ENCODE data around the gene MRPL27. TPM values are rescaled to one million over a fixed set of nuclear protein-coding genes. Genes with fewer than 3 reads are reported as not detected.
A peak's percentile ranks its signal among the peaks of the same experiment; 100 is the strongest.

The MRPL27 gene
- total and polyA plus RNA-seq, 3 experiments from 2014 or later = 49.2 to 88.8 (median 87.2) TPM

DNA sequence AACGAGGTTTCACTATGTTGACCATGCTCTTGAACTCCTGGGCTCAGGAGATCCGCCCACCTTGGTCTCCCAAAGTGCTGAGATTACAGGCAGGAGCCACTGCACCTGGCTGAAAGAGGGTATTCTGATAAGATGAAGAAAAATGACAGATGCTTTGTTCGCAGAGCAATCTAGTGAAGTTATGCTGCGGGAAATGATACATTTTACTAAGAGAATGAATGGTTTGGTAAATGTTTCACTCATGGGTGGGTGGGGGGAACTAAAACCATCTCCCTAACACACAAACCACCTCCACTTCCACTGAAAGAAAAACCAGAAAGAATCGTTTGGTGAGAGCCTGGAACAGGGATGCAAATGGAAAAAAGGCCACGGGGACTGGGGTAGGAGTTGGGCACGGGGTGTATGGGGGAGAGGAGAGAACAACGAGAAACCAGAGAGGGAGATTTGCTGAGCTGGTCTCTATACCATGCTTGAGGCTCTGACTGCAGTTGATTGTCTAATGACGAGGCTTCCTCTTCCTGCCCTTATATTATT lies 46.1 kb downstream of the MRPL27 start:
- no peaks in the 10 kb centered on the region for H3K9me3 Mint-ChIP-seq
- Histone ChIP-seq H3K27ac (ENCODE audit: low read depth, low read length) (no peak overlapping the region), H3K4me3 (ENCODE audit: low read length) (no peak overlapping the region), H3K36me3 (ENCODE audit: insufficient read depth, low read length) (no peaks in the 10 kb centered on the region), H3K27me3 (ENCODE audit: insufficient read depth, low read length, poor library complexity, severe bottlenecking) (no peaks in the 10 kb centered on the region), H3K9me3 (ENCODE audit: low read length) (no peaks in the 10 kb centered on the region), H3K4me1 (ENCODE audit: insufficient read depth, low read length) (no peaks in the 10 kb centered on the region)
- ChIA-PET POLR2A (no interaction called here), CTCF (no interaction called here)
- H3K27ac Mint-ChIP-seq = peak overlapping the region in 1 of 8 donors; percentile 46
- H3K4me3 Mint-ChIP-seq = peak overlapping the region in 1 of 7 donors; percentile 36
- peaks cover 0 to 5% of the 10 kb centered on the region in 2 donors for H3K27me3 Mint-ChIP-seq
- DNase-seq = no peak
- H3K36me3 Mint-ChIP-seq = no peaks in the 10 kb centered on the region
- H3K4me1 Mint-ChIP-seq = no peaks in the 10 kb centered on the region

DNA sequence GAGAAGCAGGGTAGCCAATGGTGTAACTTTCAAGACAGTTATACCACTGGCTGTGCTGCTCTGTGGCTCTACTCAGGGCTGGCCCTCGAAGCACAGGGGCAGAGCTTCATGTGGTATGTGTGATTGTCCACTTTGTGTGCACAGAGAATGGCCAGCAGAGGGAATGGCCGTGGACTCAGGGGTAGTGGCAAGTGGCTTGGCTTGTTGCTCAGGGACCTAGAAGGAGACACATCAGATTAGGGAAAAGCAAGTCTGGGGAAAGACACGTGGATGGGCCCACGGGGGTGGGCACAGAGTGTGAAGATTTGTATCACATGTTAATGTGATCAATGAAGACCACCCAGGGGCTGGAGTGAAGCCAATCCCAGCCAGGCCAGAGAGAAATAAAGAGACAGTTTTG lies 47.1 kb downstream of the MRPL27 start:
- Mint-ChIP-seq H3K27ac (no peak overlapping the region), H3K36me3 (no peaks in the 10 kb centered on the region), H3K27me3 (peaks cover 0 to 5% of the 10 kb centered on the region in 2 donors), H3K9me3 (no peaks in the 10 kb centered on the region), H3K4me3 (no peak overlapping the region), H3K4me1 (no peaks in the 10 kb centered on the region)
- no peaks in the 10 kb centered on the region for H3K9me3 ChIP-seq (ENCODE audit: low read length)
- ChIA-PET POLR2A (no interaction called here), CTCF (no interaction called here)
- no peaks in the 10 kb centered on the region for H3K36me3 ChIP-seq (ENCODE audit: insufficient read depth, low read length)
- H3K4me3 ChIP-seq (ENCODE audit: low read length) = no peak overlapping the region
- H3K4me1 ChIP-seq (ENCODE audit: insufficient read depth, low read length) = no peaks in the 10 kb centered on the region
- H3K27ac ChIP-seq (ENCODE audit: low read depth, low read length) = no peak overlapping the region
- no peak for DNase-seq
- no peaks in the 10 kb centered on the region for H3K27me3 ChIP-seq (ENCODE audit: insufficient read depth, low read length, poor library complexity, severe bottlenecking)

DNA sequence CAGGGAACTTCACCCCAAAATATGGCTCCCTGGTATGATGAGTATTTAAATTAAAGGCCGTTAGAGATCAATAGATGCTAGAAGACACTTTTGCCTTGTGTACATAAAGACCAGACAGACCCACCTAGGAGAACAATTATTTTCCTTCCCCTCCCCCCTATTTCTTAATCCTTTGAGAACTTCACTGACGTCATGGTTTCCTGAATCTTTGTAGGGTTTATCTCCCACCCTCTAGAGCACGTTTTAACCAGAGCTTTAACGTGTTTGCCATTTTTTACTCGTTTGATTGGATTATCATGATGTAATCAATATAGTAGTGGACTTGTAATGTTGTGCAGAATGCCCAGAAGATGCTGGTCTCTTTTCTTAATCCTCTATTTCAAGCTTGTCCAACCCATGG lies 49.9 kb downstream of the MRPL27 start:
- H3K27me3 Mint-ChIP-seq = peaks cover 0 to 2% of the 10 kb centered on the region in 2 donors
- CTCF ChIA-PET = no interaction called here
- no peaks in the 10 kb centered on the region for H3K9me3 ChIP-seq (ENCODE audit: low read length)
- POLR2A ChIA-PET = no interaction called here
- H3K27me3 ChIP-seq (ENCODE audit: insufficient read depth, low read length, poor library complexity, severe bottlenecking) = no peaks in the 10 kb centered on the region
- H3K4me3 Mint-ChIP-seq = no peak overlapping the region
- H3K4me3 ChIP-seq (ENCODE audit: low read length) = no peak overlapping the region
- no peaks in the 10 kb centered on the region for H3K4me1 ChIP-seq (ENCODE audit: insufficient read depth, low read length)
- peak overlapping the region in 1 of 8 donors; percentile 27 for H3K27ac Mint-ChIP-seq
- DNase-seq = no peak
- no peaks in the 10 kb centered on the region for H3K4me1 Mint-ChIP-seq
- H3K36me3 Mint-ChIP-seq = no peaks in the 10 kb centered on the region
- H3K36me3 ChIP-seq (ENCODE audit: insufficient read depth, low read length) = no peaks in the 10 kb centered on the region
- no peak overlapping the region for H3K27ac ChIP-seq (ENCODE audit: low read depth, low read length)
- no peaks in the 10 kb centered on the region for H3K9me3 Mint-ChIP-seq

DNA sequence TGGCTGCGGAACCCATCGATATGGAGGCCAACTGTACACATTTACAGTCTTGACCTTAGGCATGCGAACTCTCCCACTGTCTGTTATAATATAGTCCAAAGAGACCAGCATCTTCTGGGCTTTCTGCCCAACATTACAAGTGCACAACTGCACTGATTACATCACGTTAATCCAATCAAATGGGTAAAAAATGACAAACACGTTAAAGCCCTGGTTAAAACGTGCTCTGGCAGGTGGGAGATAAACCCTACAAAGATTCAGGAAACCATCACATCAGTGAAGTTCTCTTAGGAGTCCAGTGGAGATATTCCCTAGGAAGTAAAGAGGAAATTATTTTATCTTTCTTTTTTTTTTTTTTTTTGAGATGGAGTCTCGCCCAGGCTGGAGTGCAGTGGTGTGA lies 50.7 kb downstream of the MRPL27 start:
- no peak overlapping the region for H3K4me3 Mint-ChIP-seq
- H3K9me3 Mint-ChIP-seq = no peaks in the 10 kb centered on the region
- DNase-seq = no peak
- Histone ChIP-seq H3K4me3 (ENCODE audit: low read length) (no peak overlapping the region), H3K27me3 (ENCODE audit: insufficient read depth, low read length, poor library complexity, severe bottlenecking) (no peaks in the 10 kb centered on the region), H3K4me1 (ENCODE audit: insufficient read depth, low read length) (no peaks in the 10 kb centered on the region), H3K27ac (ENCODE audit: low read depth, low read length) (no peak overlapping the region), H3K9me3 (ENCODE audit: low read length) (no peaks in the 10 kb centered on the region), H3K36me3 (ENCODE audit: insufficient read depth, low read length) (no peaks in the 10 kb centered on the region)
- H3K27ac Mint-ChIP-seq = no peak overlapping the region
- CTCF ChIA-PET = no interaction called here
- H3K36me3 Mint-ChIP-seq = no peaks in the 10 kb centered on the region
- H3K4me1 Mint-ChIP-seq = no peaks in the 10 kb centered on the region
- POLR2A ChIA-PET = no interaction called here
- H3K27me3 Mint-ChIP-seq = peaks cover 0 to 2% of the 10 kb centered on the region in 2 donors

DNA sequence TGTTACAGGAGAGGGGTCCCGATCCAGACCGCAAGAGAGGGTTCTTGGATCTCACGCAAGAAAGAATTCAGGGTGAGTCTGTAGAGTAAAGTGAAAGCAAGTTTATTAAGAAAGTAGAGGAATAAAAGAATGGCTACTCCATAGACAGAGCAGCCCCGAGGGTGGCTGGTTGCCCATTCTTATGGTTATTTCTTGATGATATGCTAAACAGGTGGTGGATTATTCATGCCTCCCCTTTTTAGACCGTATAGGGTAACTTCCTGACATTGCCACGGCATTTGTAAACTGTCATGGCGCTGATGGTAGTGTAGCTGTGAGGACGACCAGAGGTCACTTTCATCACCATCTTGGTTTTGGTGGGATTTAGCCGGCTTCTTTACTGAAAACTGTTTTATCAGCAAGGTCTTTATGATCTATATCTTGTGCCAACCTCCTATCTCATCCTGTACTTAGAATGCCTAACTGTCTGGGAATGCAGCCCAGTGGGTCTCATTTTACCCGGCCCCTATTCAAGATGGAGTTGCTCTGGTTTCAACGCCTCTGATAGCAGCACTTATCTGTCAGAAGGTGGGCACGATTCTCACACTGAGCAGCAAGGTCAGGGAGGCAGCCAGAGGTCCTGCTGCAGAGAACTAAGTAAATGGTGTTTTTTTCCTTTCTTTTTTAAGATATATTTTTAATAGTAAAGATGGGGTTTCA lies 53.5 kb downstream of the MRPL27 start:
- Mint-ChIP-seq H3K27ac (no peak overlapping the region), H3K36me3 (no peaks in the 10 kb centered on the region), H3K9me3 (no peaks in the 10 kb centered on the region), H3K4me3 (no peak overlapping the region), H3K4me1 (no peaks in the 10 kb centered on the region), H3K27me3 (peaks cover 2 to 3% of the 10 kb centered on the region in 2 donors)
- Histone ChIP-seq H3K27me3 (ENCODE audit: insufficient read depth, low read length, poor library complexity, severe bottlenecking) (no peaks in the 10 kb centered on the region), H3K9me3 (ENCODE audit: low read length) (no peaks in the 10 kb centered on the region), H3K4me1 (ENCODE audit: insufficient read depth, low read length) (no peaks in the 10 kb centered on the region), H3K4me3 (ENCODE audit: low read length) (no peak overlapping the region), H3K27ac (ENCODE audit: low read depth, low read length) (no peak overlapping the region), H3K36me3 (ENCODE audit: insufficient read depth, low read length) (no peaks in the 10 kb centered on the region)
- no peak for DNase-seq
- ChIA-PET CTCF (interaction anchor here (1.0 kb wide), 1 partner anchor 7 kb away, joined by 3 read pairs; no protein-coding TSS in a partner anchor), POLR2A (no interaction called here)

DNA sequence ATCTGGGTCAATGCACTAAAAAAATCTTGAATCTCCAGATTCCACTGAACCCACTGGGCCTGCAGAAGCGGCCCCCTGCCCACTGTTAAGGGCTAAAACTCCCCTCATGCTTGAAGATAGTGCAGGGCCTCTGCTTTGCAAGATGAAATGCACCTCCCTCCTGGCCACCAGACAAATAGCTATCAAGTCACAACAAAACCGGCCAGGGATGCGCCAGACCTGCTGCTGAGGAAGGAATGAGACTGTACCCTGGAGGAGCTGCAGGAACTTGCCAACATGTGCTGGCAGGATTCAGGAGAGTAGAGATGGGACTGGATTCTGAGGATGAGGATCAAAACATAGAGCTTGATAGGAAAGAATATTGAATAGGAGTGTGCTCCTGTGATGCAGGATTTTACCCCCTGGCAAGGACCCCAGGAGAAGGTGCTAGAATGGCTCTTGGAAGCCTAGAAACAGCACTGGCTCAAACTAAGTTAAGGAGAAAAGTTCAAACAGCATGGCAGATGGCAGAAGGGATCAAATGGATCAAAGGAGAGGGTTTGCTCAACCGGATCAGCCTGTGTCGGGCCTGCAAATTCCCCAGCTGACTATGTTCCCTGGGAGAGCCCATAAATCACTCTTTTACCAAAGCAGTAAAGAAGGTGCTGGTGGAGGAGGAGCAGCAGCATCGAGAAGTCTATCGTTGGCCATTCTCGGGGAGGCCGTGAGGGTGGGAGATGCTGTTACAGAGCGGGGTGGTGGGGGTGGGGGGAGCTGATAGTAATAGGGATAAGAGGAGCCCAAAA lies 54.3 kb downstream of the MRPL27 start:
- H3K9me3 Mint-ChIP-seq = no peaks in the 10 kb centered on the region
- H3K36me3 Mint-ChIP-seq = no peaks in the 10 kb centered on the region
- no peak for DNase-seq
- Histone ChIP-seq H3K4me1 (ENCODE audit: insufficient read depth, low read length) (no peaks in the 10 kb centered on the region), H3K4me3 (ENCODE audit: low read length) (no peak overlapping the region), H3K27ac (ENCODE audit: low read depth, low read length) (no peak overlapping the region), H3K27me3 (ENCODE audit: insufficient read depth, low read length, poor library complexity, severe bottlenecking) (no peaks in the 10 kb centered on the region), H3K36me3 (ENCODE audit: insufficient read depth, low read length) (no peaks in the 10 kb centered on the region), H3K9me3 (ENCODE audit: low read length) (no peaks in the 10 kb centered on the region)
- H3K4me1 Mint-ChIP-seq = no peaks in the 10 kb centered on the region
- ChIA-PET CTCF (no interaction called here), POLR2A (no interaction called here)
- H3K4me3 Mint-ChIP-seq = no peak overlapping the region
- H3K27me3 Mint-ChIP-seq = peaks cover 2 to 8% of the 10 kb centered on the region in 2 donors
- H3K27ac Mint-ChIP-seq = no peak overlapping the region

Other genes starting within 250 kb of the MRPL27 start
- gene SAMD14, start 243.0 kb downstream of the MRPL27 start, total RNA-seq = 1 to 10 TPM in 1 of 2 experiments, under 1 TPM in 1; 0.92 to 1.3 TPM
- gene SAMD14, start 243.0 kb downstream of the MRPL27 start, polyA plus RNA-seq = not detected
- 10 to 100 TPM; 86.9 to 89.0 TPM for gene PPP1R9B, start 222.5 kb downstream of the MRPL27 start, total RNA-seq
- gene PPP1R9B, start 222.5 kb downstream of the MRPL27 start, polyA plus RNA-seq = 1.7 TPM
- under 1 TPM in 1 of 2 experiments, not detected in 1; 0.31 TPM for gene SGCA, start 207.2 kb downstream of the MRPL27 start, total RNA-seq
- gene SGCA, start 207.2 kb downstream of the MRPL27 start, polyA plus RNA-seq = not detected
- gene COL1A1, start 171.6 kb downstream of the MRPL27 start, total RNA-seq = under 1 TPM; 0.39 to 0.42 TPM
- not detected for gene COL1A1, start 171.6 kb downstream of the MRPL27 start, polyA plus RNA-seq
- not detected for gene TMEM92, start 98.7 kb downstream of the MRPL27 start, total RNA-seq
- gene TMEM92, start 98.7 kb downstream of the MRPL27 start, polyA plus RNA-seq = not detected
- 10 to 100 TPM; 31.8 to 32.6 TPM for gene XYLT2, start 27.1 kb downstream of the MRPL27 start, total RNA-seq
- gene XYLT2, start 27.1 kb downstream of the MRPL27 start, polyA plus RNA-seq = 17.8 TPM
- 10 to 100 TPM; 23.6 to 24.8 TPM for gene EME1, start within 50 bp of the MRPL27 start, total RNA-seq
- 0.43 TPM for gene EME1, start within 50 bp of the MRPL27 start, polyA plus RNA-seq
- gene LRRC59, start 24.3 kb upstream of the MRPL27 start, total RNA-seq = 100 to 1,000 TPM; 122 to 127 TPM
- gene LRRC59, start 24.3 kb upstream of the MRPL27 start, polyA plus RNA-seq = 22.9 TPM
- 10 to 100 TPM; 12.4 to 14.8 TPM for gene ACSF2, start 53.0 kb upstream of the MRPL27 start, total RNA-seq
- 3.1 TPM for gene ACSF2, start 53.0 kb upstream of the MRPL27 start, polyA plus RNA-seq
- gene CHAD, start 95.7 kb upstream of the MRPL27 start, total RNA-seq = not detected
- not detected for gene CHAD, start 95.7 kb upstream of the MRPL27 start, polyA plus RNA-seq
- 10 to 100 TPM; 45.7 to 46.8 TPM for gene RSAD1, start 105.7 kb upstream of the MRPL27 start, total RNA-seq
- gene RSAD1, start 105.7 kb upstream of the MRPL27 start, polyA plus RNA-seq = 66.4 TPM
- gene MYCBPAP, start 135.3 kb upstream of the MRPL27 start, total RNA-seq = under 1 TPM; 0.83 to 0.86 TPM
- not detected for gene MYCBPAP, start 135.3 kb upstream of the MRPL27 start, polyA plus RNA-seq
- gene EPN3, start 159.6 kb upstream of the MRPL27 start, total RNA-seq = not detected
- not detected for gene EPN3, start 159.6 kb upstream of the MRPL27 start, polyA plus RNA-seq
- 10 to 100 TPM; 34.7 to 42.9 TPM for gene SPATA20, start 174.0 kb upstream of the MRPL27 start, total RNA-seq
- gene SPATA20, start 174.0 kb upstream of the MRPL27 start, polyA plus RNA-seq = 11.0 TPM
- under 1 TPM in 1 of 2 experiments, not detected in 1; 0.07 TPM for gene CACNA1G, start 187.5 kb upstream of the MRPL27 start, total RNA-seq
- not detected for gene CACNA1G, start 187.5 kb upstream of the MRPL27 start, polyA plus RNA-seq